Measurements from ENCODE around the gene TMEM87A. TPM values are rescaled to one million over a fixed set of nuclear protein-coding genes. Genes with fewer than 3 reads are reported as not detected.

TMEM87A gene
- total RNA-seq, 1 experiment from 2014 or later: 55.8 TPM

Small RNA genes within 50 kb of the gene (microRNA-seq; reads per million reads assigned to microRNA genes)
- 27.1 reads per million, percentile 49 among the genes with 10 or more reads in this experiment for gene MIR627 (ENCODE audit: unreplicated experiment)

Other genes starting within 250 kb of the TMEM87A start
- gene PLA2G4D, start 178.9 kb downstream of the TMEM87A start, total RNA-seq (2014; rRNA removed): 0.17 and 0.55 TPM in 2 replicates
- 5.5 and 5.8 TPM in 2 replicates for gene PLA2G4F, start 116.8 kb downstream of the TMEM87A start, total RNA-seq (2014; rRNA removed)
- gene VPS39, start 65.1 kb downstream of the TMEM87A start, total RNA-seq (2014; rRNA removed): 28.5 and 46.4 TPM in 2 replicates
- 8.2 and 12.4 TPM in 2 replicates for gene GANC, start 232 bp downstream of the TMEM87A start, total RNA-seq (2014; rRNA removed)
- gene CAPN3, start 86.1 kb upstream of the TMEM87A start, total RNA-seq (2014; rRNA removed): 0.40 TPM in 1 of 2 replicates, not detected in the other
- gene ZNF106, start 217.7 kb upstream of the TMEM87A start, total RNA-seq (2014; rRNA removed): 25.6 and 26.8 TPM in 2 replicates
- 40.2 and 45.1 TPM in 2 replicates for gene SNAP23, start 222.2 kb upstream of the TMEM87A start, total RNA-seq (2014; rRNA removed)